ENCODE results near the gene SULT1A1.

- TF ChIP-seq CTCF (conservative IDR thresholded peaks at IDR 0.05; ENCODE audit: low read length) (no peak), EZH2phosphoT487 (IDR thresholded peaks at IDR 0.05; ENCODE audit: borderline replicate concordance) (no peak)
Observed at GRCh38 chr16:28602529-28602928, 7.3 kb downstream of the SULT1A1 start.
